ENCODE data around the gene PIK3C3.

DNA sequence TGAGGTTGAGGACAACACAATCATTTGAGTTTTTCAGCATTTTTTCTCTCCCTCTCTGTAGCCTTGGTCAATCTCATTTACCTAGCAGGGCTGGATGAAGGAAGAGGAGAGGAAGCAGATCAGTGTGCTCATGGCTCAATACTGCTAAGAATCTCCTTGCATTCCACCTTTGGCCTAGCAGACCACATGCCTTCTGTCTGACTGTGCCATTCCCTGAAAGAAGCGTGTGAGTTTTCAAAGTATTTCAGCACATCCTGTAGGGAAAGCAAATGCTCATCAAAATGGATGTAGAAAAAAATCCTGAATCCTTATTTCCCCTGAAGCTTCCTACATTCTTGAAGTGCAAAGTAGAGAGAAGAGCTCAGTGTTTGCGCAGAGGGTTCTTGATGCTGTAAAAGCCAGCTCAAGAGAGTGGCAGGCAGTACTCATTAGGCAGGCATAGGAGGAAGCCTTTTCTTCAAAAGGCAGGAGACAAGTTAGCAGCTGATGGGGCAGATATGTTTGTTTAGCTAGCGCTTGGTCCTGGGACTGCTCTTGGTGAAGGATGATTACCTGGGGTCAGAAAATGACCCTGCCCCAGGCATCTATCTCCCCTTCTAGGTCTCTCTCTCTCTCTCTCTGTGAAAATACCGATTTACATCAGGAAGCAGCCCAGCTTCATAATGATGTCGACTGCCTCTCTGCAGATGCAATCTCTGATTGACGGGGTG is 14.4 kb upstream of the PIK3C3 start:
- TF ChIP-seq, protein P1, sequence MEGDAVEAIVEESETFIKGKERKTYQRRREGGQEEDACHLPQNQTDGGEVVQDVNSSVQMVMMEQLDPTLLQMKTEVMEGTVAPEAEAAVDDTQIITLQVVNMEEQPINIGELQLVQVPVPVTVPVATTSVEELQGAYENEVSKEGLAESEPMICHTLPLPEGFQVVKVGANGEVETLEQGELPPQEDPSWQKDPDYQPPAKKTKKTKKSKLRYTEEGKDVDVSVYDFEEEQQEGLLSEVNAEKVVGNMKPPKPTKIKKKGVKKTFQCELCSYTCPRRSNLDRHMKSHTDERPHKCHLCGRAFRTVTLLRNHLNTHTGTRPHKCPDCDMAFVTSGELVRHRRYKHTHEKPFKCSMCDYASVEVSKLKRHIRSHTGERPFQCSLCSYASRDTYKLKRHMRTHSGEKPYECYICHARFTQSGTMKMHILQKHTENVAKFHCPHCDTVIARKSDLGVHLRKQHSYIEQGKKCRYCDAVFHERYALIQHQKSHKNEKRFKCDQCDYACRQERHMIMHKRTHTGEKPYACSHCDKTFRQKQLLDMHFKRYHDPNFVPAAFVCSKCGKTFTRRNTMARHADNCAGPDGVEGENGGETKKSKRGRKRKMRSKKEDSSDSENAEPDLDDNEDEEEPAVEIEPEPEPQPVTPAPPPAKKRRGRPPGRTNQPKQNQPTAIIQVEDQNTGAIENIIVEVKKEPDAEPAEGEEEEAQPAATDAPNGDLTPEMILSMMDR (IDR thresholded peaks at IDR 0.05) = no peak
- TF ChIP-seq POLR2A (IDR thresholded peaks at IDR 0.05) = no peak

Data from heart left ventricle (tissue), 13 donors.